ENCODE data around the gene NUP62CL.
A peak's percentile ranks its signal among the peaks of the same experiment; 100 is the strongest.

The NUP62CL gene

DNA sequence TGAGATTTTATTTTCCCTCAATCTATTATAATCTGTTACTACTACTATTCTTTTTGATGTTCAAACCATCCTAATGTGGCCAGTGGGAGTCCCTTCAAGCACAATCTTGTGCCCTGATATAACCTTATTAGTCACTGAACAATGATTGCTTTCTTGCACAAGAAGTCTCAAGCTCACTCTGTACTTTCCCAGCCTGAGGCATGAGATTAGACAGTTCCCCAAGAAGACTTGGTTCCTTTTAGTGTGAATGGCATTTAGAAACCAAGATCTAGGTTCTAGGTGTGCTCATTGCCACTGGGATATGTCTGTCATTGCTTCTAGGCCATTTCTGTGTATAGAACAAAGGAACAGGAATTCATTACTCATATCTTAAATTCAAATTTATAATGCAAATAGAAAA is 59.6 kb downstream of the NUP62CL start:
- DNase-seq = no peak

DNA sequence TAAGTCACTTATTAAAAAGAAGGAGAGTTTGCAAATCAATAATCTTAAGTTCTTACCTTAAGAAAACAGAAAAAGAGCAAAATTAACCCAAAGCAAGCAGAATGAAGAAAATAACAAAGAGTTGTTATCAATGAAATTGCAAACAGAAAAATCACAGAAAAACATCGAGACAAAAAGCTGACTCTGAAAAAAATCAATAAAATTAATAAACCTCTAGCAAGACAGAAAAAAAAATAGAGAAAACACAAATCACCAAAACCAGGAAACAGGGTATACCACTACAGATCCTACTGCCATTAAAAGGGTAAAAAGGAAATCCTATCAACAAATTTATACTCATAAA is 70.3 kb downstream of the NUP62CL start:
- DNase-seq = no peak

DNA sequence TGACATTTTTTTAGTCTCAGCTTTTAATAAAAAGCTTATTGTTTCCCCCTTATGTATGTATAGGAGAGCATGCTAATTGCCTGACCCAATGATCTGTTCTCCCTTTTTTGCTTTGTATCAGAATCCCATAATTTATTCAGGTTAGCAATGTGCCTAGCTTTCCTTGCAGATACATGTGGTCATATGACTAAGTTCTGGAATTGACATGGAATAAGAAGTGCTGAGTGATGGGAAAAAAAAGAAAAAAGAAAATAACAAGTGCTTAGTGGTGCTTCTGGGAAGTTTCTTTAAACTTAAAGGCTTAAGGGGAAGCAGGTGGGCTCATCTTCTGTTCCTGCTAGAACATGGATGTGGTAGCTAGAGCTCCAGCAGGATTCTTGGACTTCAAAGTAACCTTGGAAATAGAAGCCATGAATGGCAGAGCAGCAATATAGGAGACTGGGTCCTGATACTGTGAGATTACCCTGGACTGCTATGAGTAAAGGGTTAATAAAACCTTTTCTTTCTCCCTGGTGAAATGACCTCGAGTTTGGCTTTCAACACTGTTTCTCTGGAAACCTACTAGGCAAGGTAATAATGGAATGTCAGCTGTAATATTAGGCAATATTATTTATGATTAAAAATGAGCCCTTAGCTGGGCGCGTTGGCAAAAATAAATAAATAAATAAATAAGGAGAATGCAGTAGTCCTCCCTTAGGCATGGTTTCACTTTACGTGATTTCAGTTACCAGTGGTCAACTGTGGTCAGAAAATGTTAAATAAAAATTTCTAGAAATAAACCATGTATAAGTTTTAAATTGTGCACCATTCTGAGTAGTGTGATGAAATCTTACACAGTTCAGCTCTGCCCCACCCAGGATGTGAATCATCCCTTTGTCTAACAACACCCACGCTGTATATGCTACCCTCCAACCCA is 70.9 kb downstream of the NUP62CL start:
- DNase-seq = peak; percentile 36

DNA sequence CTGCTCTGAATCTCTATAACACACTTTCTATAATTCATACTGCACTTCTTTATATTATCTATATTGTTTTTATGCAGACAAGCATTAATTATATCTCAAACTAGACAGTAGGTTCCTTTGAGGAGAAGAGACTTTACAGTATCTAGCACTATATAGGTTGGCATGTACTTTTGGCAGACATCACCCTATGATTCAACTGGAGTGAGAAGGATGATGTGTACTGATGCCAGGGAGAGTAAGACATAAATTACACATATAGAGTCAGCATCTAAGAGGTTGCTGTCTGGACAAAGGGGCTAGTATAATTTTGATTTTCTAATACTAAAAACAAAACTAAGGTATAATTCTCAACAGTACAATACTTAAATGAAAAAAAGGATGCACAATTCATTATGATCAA is 82.5 kb downstream of the NUP62CL start:
- DNase-seq = no peak

DNA sequence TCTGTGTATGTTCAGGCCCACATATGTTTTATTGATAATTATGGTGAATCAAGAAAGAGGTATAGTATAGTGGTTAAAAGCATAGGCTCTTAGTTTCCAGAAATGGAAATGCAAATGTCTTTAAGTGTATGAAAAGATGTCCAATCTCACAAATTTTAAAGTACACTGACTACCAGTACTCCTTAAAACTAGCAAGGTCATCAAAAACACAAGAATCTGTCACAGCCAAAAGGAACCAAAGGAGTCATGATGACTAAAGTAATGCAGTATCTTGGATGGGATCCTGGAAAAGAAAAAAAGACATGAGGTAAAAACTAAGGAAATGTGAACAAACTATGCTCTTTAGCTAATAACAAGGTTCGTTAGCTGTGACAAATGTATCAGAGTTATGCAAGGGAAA is 87.0 kb downstream of the NUP62CL start:
- DNase-seq = no peak

DNA sequence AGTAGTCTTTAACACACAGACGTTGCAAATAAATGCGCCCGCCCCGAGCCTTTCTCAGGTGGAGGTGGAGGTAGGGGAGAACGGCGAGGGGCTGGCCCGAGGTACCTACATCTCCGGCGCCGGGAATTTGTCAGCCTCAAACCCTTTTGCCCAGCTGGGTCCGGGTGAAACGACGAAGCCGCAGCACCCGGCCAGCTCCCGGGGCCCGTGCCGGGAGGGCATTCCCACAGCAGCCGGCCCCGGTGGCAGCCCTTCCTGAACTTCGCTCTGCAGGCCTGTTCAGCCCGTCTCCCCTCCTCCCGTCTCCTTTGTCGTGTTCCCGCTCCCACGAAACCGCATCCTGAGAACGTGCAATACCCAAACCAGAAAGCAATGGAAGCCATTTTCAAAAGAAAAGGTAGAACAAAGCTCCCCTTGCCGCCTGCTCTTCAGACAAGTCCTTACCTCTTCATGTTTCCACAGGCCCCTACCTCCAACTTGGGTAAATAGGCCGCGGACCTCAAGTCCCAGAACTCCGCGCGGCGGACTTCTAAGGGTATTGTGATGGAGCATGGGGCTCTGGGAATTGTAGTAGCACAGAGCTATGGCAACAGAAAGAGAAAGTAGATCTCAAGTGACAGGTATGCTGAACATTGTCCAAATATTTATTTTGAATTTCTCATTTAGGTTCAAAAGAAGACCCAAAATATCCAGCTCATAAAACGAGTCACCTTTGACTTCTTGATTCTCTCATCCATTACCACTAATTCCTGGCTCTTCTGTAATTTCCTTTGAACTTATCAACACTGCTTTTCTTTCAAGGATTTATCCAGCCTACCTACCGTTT is 87.7 kb downstream of the NUP62CL start, which contains the start of gene RBM41:
Gene RBM41, minus strand, starts transcription at position 501 of the 826 bp plus-strand sequence. Its CDS starts 49 bp downstream, at position 452.
- peak; percentile 73 for DNase-seq

DNA sequence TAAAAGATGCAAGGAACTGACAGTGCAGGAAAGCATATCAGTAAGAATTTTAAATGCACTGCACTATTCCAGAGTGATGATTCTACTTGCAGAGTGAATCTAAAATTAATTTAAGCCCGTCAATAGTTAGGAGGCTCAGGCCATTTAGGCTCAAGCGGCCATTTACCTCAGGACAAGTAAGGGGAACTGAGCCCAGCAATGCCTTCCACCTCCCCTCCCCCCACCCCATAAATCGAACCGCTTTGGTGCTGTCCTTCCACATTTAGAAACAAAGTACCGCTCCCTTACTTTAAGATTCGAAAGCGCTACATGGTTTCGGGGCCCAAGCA is 88.3 kb downstream of the NUP62CL start:
- no peak for DNase-seq

DNA sequence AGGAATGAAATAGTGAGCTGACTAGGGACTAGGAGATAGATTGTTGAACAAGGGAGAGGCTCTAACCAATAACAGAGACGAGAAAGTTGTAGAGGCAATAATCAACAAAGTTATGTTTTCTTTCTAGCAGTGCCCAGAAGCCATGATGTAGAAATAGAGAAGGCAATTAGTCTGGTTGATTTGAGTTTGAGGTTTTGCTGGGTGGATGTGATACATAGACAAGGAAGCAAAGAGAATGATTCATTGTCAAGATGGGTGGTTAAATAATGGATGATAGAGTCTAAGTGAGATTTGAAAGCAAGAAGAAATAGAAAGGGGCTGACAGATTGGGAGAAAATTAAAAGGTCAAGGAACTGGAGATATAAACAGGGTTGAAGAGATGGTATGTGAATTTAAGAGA is 98.8 kb downstream of the NUP62CL start:
- DNase-seq = no peak

DNA sequence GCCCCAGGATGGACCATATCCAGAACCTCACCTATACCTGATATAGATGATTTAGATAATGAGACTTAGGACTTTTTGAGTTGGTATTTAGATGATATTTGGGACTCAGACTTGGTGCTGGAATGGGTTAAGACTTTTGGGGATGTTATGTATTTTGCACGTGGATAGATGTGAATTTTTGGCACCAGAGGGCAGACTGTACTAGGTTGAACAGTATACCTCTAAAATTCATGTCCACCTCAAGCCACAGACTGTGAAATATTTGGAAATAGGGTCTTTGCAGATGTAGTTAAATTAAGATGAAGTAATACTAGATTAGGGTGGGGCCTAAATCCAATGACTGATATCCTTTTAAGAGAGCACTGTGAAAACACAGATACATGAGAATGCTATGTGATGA is 103.3 kb downstream of the NUP62CL start:
- no peak for DNase-seq

DNA sequence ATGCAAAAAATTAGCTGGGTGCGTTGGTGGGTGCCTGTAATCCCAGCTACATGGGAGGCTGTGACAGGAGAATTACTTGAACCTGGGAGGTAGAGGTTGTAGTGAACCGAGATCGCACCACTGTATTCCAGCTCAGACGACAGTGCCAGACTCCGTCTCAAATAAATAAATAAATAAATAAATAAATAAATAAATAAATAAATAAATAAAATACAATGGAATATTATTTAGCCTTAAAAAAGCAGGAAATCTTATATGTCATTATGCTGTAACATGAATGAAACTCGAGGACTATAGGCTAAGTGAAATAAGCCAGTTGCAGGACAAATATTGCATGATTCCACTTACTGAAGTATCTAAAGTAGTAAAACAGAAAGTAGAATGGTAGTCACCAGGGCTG is 130.1 kb downstream of the NUP62CL start:
- DNase-seq = no peak
